Ishikawa (cell line): ENCODE measurements around the gene MYO15A.
A peak's percentile ranks its signal among the peaks of the same experiment; 100 is the strongest.

Experiments used
- CEBPB ChIP-seq: IDR thresholded peaks from 2 replicates; pipeline ENCODE4 v1.6.1; 2012
- CREB1 ChIP-seq: IDR thresholded peaks from 2 replicates; pipeline ENCODE4 v1.6.1; 2012; ENCODE audit warnings: low read depth
- EGR1 ChIP-seq: IDR thresholded peaks from 2 replicates; pipeline ENCODE4 v1.6.1; 2012
- EP300 ChIP-seq: IDR thresholded peaks from 2 replicates; pipeline ENCODE4 v1.6.1; 2012; ENCODE audit warnings: borderline replicate concordance
- FOXM1 ChIP-seq: IDR thresholded peaks from 2 replicates; pipeline ENCODE4 v1.6.1; 2012; ENCODE audit warnings: low read depth, borderline replicate concordance
- MAX ChIP-seq: IDR thresholded peaks from 2 replicates; pipeline ENCODE4 v1.6.1; 2012
- NFIC ChIP-seq: IDR thresholded peaks from 2 replicates; pipeline ENCODE4 v1.6.1; 2012
- RAD21 ChIP-seq: IDR thresholded peaks from 2 replicates; pipeline ENCODE4 v1.6.1; 2012; ENCODE audit warnings: low read depth
- REST ChIP-seq: IDR thresholded peaks from 2 replicates; pipeline ENCODE4 v1.6.1; 2012; ENCODE audit warnings: low read depth, mild to moderate bottlenecking
- TAF1 ChIP-seq: IDR thresholded peaks from 2 replicates; pipeline ENCODE4 v1.6.1; 2012; ENCODE audit warnings: low read depth, mild to moderate bottlenecking
- TCF12 ChIP-seq: IDR thresholded peaks from 2 replicates; pipeline ENCODE4 v1.6.1; 2012; ENCODE audit warnings: low read depth
- TEAD4 ChIP-seq: IDR thresholded peaks from 2 replicates; pipeline ENCODE4 v1.6.1; 2012
- USF1 ChIP-seq: IDR thresholded peaks from 2 replicates; pipeline ENCODE4 v1.6.1; 2012
- YY1 ChIP-seq: IDR thresholded peaks from 2 replicates; pipeline ENCODE4 v1.6.1; 2012; ENCODE audit warnings: low read depth
- ZBTB7A ChIP-seq: IDR thresholded peaks from 2 replicates; pipeline ENCODE4 v1.6.1; 2012; ENCODE audit warnings: low read depth

Gene MYO15A

GRCh38 chr17:18190628-18191235 is 82.2 kb downstream of the MYO15A start:
- TF ChIP-seq EGR1 (no peak), EP300 (no peak), RAD21 (no peak), USF1 (no peak), ZBTB7A (no peak), MAX (no peak), YY1 (no peak), TEAD4 (no peak), FOXM1 (no peak), TAF1 (no peak), TCF12 (no peak), CEBPB (no peak), NFIC (no peak), REST (no peak)

- TF ChIP-seq EGR1 (no peak), NFIC (0 out of 2 replicates have a peak, but pooled peaks have one; percentile 13), REST (no peak)
Observed at GRCh38 chr17:18191236-18191667, 82.7 kb downstream of the MYO15A start.

- TF ChIP-seq ZBTB7A (no peak), TEAD4 (no peak), FOXM1 (no peak), CREB1 (no peak), YY1 (no peak)
Observed at GRCh38 chr17:18191967-18192366, 83.4 kb downstream of the MYO15A start.

- TF ChIP-seq NFIC (no peak), RAD21 (no peak), YY1 (no peak), EGR1 (no peak), TAF1 (no peak), MAX (no peak), ZBTB7A (no peak), EP300 (no peak)
Observed at GRCh38 chr17:18194394-18194793, 85.8 kb downstream of the MYO15A start.

- TF ChIP-seq TAF1 (no peak), CEBPB (no peak), EP300 (no peak), RAD21 (no peak), YY1 (no peak), TEAD4 (no peak), EGR1 (no peak), REST (no peak), USF1 (no peak), NFIC (no peak), CREB1 (no peak), TCF12 (no peak), FOXM1 (no peak), MAX (no peak), ZBTB7A (no peak)
Observed at GRCh38 chr17:18194804-18195203, 86.2 kb downstream of the MYO15A start.
